ENCODE results near the gene NDRG3.
"Not testable (repeated sequence)": the region's sequence is repeated elsewhere in the genome, so short reads cannot be mapped to it uniquely, and the experiment has no call there.

Gene NDRG3

GRCh38 chr20:36687850-36688249 is 58.0 kb downstream of the NDRG3 start:
- DNase-seq (ENCODE audit: low spot score), result no peak

- no peak for DNase-seq (ENCODE audit: low spot score)
These were observed 58.9 kb downstream of the NDRG3 start for GRCh38 chr20:36686944-36687343.

- DNase-seq (ENCODE audit: low spot score), result no peak
These were observed 59.4 kb downstream of the NDRG3 start for GRCh38 chr20:36686504-36686903.

- DNase-seq (ENCODE audit: low spot score), result no peak
These were observed 61.1 kb downstream of the NDRG3 start for GRCh38 chr20:36684747-36685146.

- no peak for DNase-seq (ENCODE audit: low spot score)
These were observed 63.6 kb downstream of the NDRG3 start for GRCh38 chr20:36682311-36682710.

GRCh38 chr20:36677422-36677771 is 68.5 kb downstream of the NDRG3 start:
- no peak for DNase-seq (ENCODE audit: low spot score)

GRCh38 chr20:36676701-36677421 is 69.0 kb downstream of the NDRG3 start:
- no peak for DNase-seq (ENCODE audit: low spot score)

GRCh38 chr20:36675545-36675944 is 70.3 kb downstream of the NDRG3 start:
- DNase-seq (ENCODE audit: low spot score), result not testable (repeated sequence)

- DNase-seq (ENCODE audit: low spot score), result no peak
These were observed 72.9 kb downstream of the NDRG3 start for GRCh38 chr20:36672991-36673390.

- no peak for DNase-seq (ENCODE audit: low spot score)
These were observed 75.1 kb downstream of the NDRG3 start for GRCh38 chr20:36670665-36671357.

GRCh38 chr20:36666181-36666740 is 79.6 kb downstream of the NDRG3 start:
- DNase-seq (ENCODE audit: low spot score), result no peak

GRCh38 chr20:36663031-36663430 is 82.9 kb downstream of the NDRG3 start:
- DNase-seq (ENCODE audit: low spot score), result no peak

- peak; percentile 57 for DNase-seq (ENCODE audit: low spot score)
These were observed 87.6 kb downstream of the NDRG3 start for GRCh38 chr20:36658300-36658699.

GRCh38 chr20:36656733-36657132 is 89.2 kb downstream of the NDRG3 start:
- no peak for DNase-seq (ENCODE audit: low spot score)

GRCh38 chr20:36655004-36655403 is 90.9 kb downstream of the NDRG3 start:
- no peak for DNase-seq (ENCODE audit: low spot score)

- DNase-seq (ENCODE audit: low spot score), result no peak
These were observed 91.4 kb downstream of the NDRG3 start for GRCh38 chr20:36654506-36654905.

GRCh38 chr20:36653456-36653855 is 92.4 kb downstream of the NDRG3 start:
- DNase-seq (ENCODE audit: low spot score), result no peak

GRCh38 chr20:36647196-36648121 is 98.4 kb downstream of the NDRG3 start:
- no peak for DNase-seq (ENCODE audit: low spot score)

- DNase-seq (ENCODE audit: low spot score), result no peak
These were observed 99.2 kb downstream of the NDRG3 start for GRCh38 chr20:36646678-36647077.

GRCh38 chr20:36645998-36646397 is 99.9 kb downstream of the NDRG3 start, which contains the start of gene SLA2:
Gene SLA2 (minus strand): TSS chr20:36646196. CDS start chr20:36641335, 4,861 bp downstream.
- DNase-seq (ENCODE audit: low spot score), result peak; percentile 63

GRCh38 chr20:36645353-36645752 is 100.5 kb downstream of the NDRG3 start:
- no peak for DNase-seq (ENCODE audit: low spot score)

GRCh38 chr20:36644706-36645095 is 101.2 kb downstream of the NDRG3 start:
- peak; percentile 47 for DNase-seq (ENCODE audit: low spot score)
